SK-N-SH (cell line): ENCODE measurements around the gene KLHL40. TPM values are rescaled to one million over a fixed set of nuclear protein-coding genes. Genes with fewer than 3 reads are reported as not detected.

Experiments
- CTCF ChIA-PET: fragments of 300-600, 350-600 bp; formaldehyde crosslinking; extraction: SDS; loops from one replicate; lab custom pipeline; 2021; lab: Yijun Ruan, JAX
- POLR2A ChIA-PET: fragments of 350-600 bp; sonication (Branson Sonifier 250); formaldehyde crosslinking; extraction: SDS; loops from one replicate; lab custom pipeline; 2020; ENCODE audit warnings: antibody characterized with exemption, inconsistent platforms; lab: Yijun Ruan, JAX
- DNase-seq: peaks from one replicate; pipeline ENCODE4 v3.0.0; 2012
- H2AFZ ChIP-seq: fragments of 200-600 bp; sonication (generic); 2 replicates; pipeline ENCODE4 v1.8.1; 2016; ENCODE audit warnings: antibody characterized with exemption, mild to moderate bottlenecking, low read depth
- H3F3A ChIP-seq: fragments of 200-600 bp; sonication (generic); replicated peaks from 2 replicates; pipeline ENCODE3; 2016; ENCODE audit warnings: antibody characterized with exemption, mild to moderate bottlenecking; ENCODE audit not compliant: insufficient read depth
- H3K27ac ChIP-seq, 2 experiments: fragments of 200-500 bp in 1 of 2; fragments of 200-600 bp in 1 of 2; sonication (Bioruptor generic) in 1 of 2; sonication (generic), shearing (Covaris generic) in 1 of 2; 2 replicates each; pipeline versions ENCODE4 v1.5.1 to v1.6.1; 2014 to 2016; ENCODE audit warnings: low read depth in 2 of 2, inconsistent platforms in 1 of 2, low read length in 1 of 2, mild to moderate bottlenecking in 1 of 2, mixed read lengths in 1 of 2
- H3K27me3 ChIP-seq: fragments of 200-600 bp; sonication (generic), shearing (Covaris generic); 2 replicates; pipeline ENCODE4 v1.6.1; 2016; ENCODE audit warnings: mixed run types; ENCODE audit not compliant: insufficient read depth
- H3K36me3 ChIP-seq, 2 experiments: fragments of 200-500 bp in 1 of 2; fragments of 200-600 bp in 1 of 2; sonication (Bioruptor generic) in 1 of 2; sonication (generic) in 1 of 2; replicated peaks in 1 of 2; 2 replicates each; pipeline versions ENCODE3 to v1.5.1; 2014 to 2016; ENCODE audit warnings: low read length in 1 of 2, mild to moderate bottlenecking in 1 of 2; ENCODE audit not compliant: insufficient read depth in 2 of 2, control insufficient read depth in 1 of 2
- H3K4me1 ChIP-seq, 2 experiments: fragments of 200-500 bp in 1 of 2; fragments of 200-600 bp in 1 of 2; sonication (Bioruptor generic) in 1 of 2; sonication (generic), shearing (Covaris generic) in 1 of 2; 2 replicates each; pipeline versions ENCODE4 v1.5.1 to v1.6.1; 2014 to 2016; ENCODE audit warnings: low read depth in 1 of 2, low read length in 1 of 2, mixed run types in 1 of 2; ENCODE audit not compliant: insufficient read depth in 2 of 2, control insufficient read depth in 1 of 2
- H3K4me2 ChIP-seq: fragments of 200-600 bp; sonication (generic), shearing (Covaris generic); 2 replicates; pipeline ENCODE4 v1.6.1; 2017; ENCODE audit warnings: mixed run types
- H3K4me3 ChIP-seq, 2 experiments: fragments of 200-500 bp in 1 of 2; fragments of 200-600 bp in 1 of 2; sonication (Bioruptor generic) in 1 of 2; sonication (generic), shearing (Covaris generic) in 1 of 2; 2 replicates each; pipeline versions ENCODE4 v1.5.1 to v1.8.1; 2014 to 2016; ENCODE audit warnings: low read depth in 2 of 2, inconsistent platforms in 1 of 2, low read length in 1 of 2, mild to moderate bottlenecking in 1 of 2, mixed read lengths in 1 of 2, moderate library complexity in 1 of 2
- H3K79me2 ChIP-seq: fragments of 200-600 bp; sonication (generic); 2 replicates; pipeline ENCODE4 v1.8.1; 2017; ENCODE audit warnings: mild to moderate bottlenecking; ENCODE audit not compliant: insufficient read depth
- H3K9ac ChIP-seq: fragments of 200-600 bp; sonication (generic); 2 replicates; pipeline ENCODE4 v1.6.1; 2017; ENCODE audit warnings: mixed run types
- H3K9me2 ChIP-seq: fragments of 200-600 bp; sonication (generic); 2 replicates; pipeline ENCODE4 v1.6.1; 2017; ENCODE audit warnings: mixed run types
- H3K9me3 ChIP-seq: fragments of 200-600 bp; sonication (generic); 2 replicates; pipeline ENCODE4 v1.6.1; 2017; ENCODE audit warnings: mixed run types, mild to moderate bottlenecking, moderate library complexity
- H4K20me1 ChIP-seq: fragments of 200-600 bp; sonication (generic); 2 replicates; pipeline ENCODE4 v1.6.1; 2017; ENCODE audit warnings: mild to moderate bottlenecking, mixed run types; ENCODE audit not compliant: insufficient read depth
- FOXJ3 ChIP-seq: sonication (generic); formaldehyde crosslinking; IDR thresholded peaks from 2 replicates; pipeline ENCODE4 v1.5.1; 2020; ENCODE audit warnings: mild to moderate bottlenecking, missing genetic modification reagents
- NRF1 ChIP-seq: IDR thresholded peaks from 2 replicates; pipeline ENCODE4 v1.6.1; 2012; ENCODE audit warnings: low read depth, mild to moderate bottlenecking, low read length
- RAD21 ChIP-seq: IDR thresholded peaks from 2 replicates; pipeline ENCODE4 v1.6.1; 2012; ENCODE audit warnings: mild to moderate bottlenecking, low read length
- RCOR1 ChIP-seq: fragments of 150-350 bp; IDR thresholded peaks from 2 replicates; pipeline ENCODE4 v1.6.1; 2017; ENCODE audit warnings: antibody characterized with exemption, low read length
- SMC3 ChIP-seq: IDR thresholded peaks from 2 replicates; pipeline ENCODE4 v1.6.1; 2012; ENCODE audit warnings: low read depth, low read length, improper control_type of control experiment
- WGBS: methylation state at CpG from one replicate; pipeline ENCODE4 v1.1.6; 2017; ENCODE audit warnings: low lambda C conversion rate; 5-methylcytosine and 5-hydroxymethylcytosine counted together
- polyA plus RNA-seq, 3 experiments: library from polyadenylated mRNA; depleted of rRNA; stranded (reverse); fragments of >200 nt; gene quantifications; 2 replicates each; pipeline ENCODE4 v1.2.3, GENCODE V29; 2012
- TF ChIP-seq, protein P1 (sequence below): IDR thresholded peaks from 2 replicates; pipeline ENCODE4 v1.4.0; 2012; ENCODE audit warnings: low read depth, borderline replicate concordance
- TF ChIP-seq, protein P2 (sequence below): fragments of 200-600 bp; sonication (generic); IDR thresholded peaks from 2 replicates; pipeline ENCODE4 v1.6.1; 2017; ENCODE audit warnings: antibody characterized with exemption, mild to moderate bottlenecking, moderate library complexity
- TF ChIP-seq, protein P3 (sequence below): IDR thresholded peaks from 2 replicates; pipeline ENCODE4 v1.6.1; 2012; ENCODE audit warnings: mild to moderate bottlenecking, low read depth, low read length, moderate library complexity
- TF ChIP-seq, protein P4 (sequence below): IDR thresholded peaks from 2 replicates; pipeline ENCODE4 v1.4.0; 2012; ENCODE audit warnings: low read depth

The KLHL40 gene
- polyA plus RNA-seq, 1 of the 3 experiments (the other 2 are of a cell fraction): not detected

DNA sequence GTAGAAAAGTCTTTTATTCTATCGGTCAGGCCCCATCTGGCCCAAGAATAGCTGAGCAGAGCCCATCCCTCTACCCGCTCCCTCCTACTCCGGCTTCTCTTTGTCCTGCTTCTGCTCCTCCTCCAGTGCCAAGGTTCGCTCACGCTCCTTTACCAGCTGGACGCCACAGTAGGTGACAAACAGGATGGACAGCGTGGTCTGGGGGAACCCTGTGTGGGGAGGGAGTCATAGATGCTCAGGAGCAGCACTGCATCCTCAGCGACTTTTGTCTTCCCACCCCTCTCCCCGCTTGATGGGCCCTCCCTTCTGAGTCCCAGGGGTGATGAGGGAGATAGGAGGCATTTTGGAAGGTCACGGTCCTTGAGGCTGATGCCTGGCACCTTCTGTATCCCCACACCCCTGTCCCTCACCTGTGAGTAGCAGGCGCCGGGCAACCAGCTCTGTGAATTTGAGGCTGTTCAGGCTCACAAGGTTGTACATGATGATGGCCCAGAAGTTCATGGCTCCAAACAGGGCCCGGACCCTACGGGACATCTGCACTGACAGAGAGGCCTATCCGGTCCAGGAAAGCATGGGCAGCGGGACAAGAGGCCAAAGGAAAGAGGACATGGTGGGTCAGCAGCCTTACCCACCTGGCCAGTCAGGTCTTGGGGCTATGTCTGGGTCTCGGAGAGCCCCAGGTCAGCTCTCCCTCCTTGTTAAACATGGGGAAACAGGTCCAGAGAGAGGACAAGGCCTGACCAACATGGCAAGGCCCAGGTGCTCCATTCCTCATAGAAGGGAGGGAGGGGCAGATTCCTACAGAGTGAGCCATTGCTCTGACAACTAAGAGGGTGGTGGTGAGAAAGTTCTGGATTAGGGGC is 7.6 kb downstream of the KLHL40 start:
- Histone ChIP-seq H3K4me1 (no peaks in the 10 kb centered on the region), H3K4me3 (no peak overlapping the region), H3K36me3 (no peaks in the 10 kb centered on the region), H2AFZ (no peak overlapping the region), H3K27ac (no peak overlapping the region), H3K9me3 (no peaks in the 10 kb centered on the region), H4K20me1 (no peaks in the 10 kb centered on the region), H3K4me2 (no peak overlapping the region), H3K9ac (no peak overlapping the region), H3F3A (no peaks in the 10 kb centered on the region), H3K9me2 (no peaks in the 10 kb centered on the region), H3K79me2 (no peaks in the 10 kb centered on the region), H3K27me3 (no peaks in the 10 kb centered on the region; the same call in 1 of the 2 replicates)
- DNase-seq: no peak
- ChIA-PET CTCF (interaction anchor here (0.8 to 1.0 kb wide), 2 partner anchors 27 to 52 kb away, joined by 3 read pairs; no protein-coding TSS in a partner anchor), POLR2A (no interaction called here)
- 59% methylated on average over 17 of the region's 17 CpGs for WGBS
- TF ChIP-seq SMC3: no peak
- TF ChIP-seq RAD21: no peak
- TF ChIP-seq, protein P1, sequence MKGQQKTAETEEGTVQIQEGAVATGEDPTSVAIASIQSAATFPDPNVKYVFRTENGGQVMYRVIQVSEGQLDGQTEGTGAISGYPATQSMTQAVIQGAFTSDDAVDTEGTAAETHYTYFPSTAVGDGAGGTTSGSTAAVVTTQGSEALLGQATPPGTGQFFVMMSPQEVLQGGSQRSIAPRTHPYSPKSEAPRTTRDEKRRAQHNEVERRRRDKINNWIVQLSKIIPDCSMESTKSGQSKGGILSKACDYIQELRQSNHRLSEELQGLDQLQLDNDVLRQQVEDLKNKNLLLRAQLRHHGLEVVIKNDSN: no peak
- TF ChIP-seq, protein P2, sequence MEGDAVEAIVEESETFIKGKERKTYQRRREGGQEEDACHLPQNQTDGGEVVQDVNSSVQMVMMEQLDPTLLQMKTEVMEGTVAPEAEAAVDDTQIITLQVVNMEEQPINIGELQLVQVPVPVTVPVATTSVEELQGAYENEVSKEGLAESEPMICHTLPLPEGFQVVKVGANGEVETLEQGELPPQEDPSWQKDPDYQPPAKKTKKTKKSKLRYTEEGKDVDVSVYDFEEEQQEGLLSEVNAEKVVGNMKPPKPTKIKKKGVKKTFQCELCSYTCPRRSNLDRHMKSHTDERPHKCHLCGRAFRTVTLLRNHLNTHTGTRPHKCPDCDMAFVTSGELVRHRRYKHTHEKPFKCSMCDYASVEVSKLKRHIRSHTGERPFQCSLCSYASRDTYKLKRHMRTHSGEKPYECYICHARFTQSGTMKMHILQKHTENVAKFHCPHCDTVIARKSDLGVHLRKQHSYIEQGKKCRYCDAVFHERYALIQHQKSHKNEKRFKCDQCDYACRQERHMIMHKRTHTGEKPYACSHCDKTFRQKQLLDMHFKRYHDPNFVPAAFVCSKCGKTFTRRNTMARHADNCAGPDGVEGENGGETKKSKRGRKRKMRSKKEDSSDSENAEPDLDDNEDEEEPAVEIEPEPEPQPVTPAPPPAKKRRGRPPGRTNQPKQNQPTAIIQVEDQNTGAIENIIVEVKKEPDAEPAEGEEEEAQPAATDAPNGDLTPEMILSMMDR: no peak
- TF ChIP-seq, protein P3, sequence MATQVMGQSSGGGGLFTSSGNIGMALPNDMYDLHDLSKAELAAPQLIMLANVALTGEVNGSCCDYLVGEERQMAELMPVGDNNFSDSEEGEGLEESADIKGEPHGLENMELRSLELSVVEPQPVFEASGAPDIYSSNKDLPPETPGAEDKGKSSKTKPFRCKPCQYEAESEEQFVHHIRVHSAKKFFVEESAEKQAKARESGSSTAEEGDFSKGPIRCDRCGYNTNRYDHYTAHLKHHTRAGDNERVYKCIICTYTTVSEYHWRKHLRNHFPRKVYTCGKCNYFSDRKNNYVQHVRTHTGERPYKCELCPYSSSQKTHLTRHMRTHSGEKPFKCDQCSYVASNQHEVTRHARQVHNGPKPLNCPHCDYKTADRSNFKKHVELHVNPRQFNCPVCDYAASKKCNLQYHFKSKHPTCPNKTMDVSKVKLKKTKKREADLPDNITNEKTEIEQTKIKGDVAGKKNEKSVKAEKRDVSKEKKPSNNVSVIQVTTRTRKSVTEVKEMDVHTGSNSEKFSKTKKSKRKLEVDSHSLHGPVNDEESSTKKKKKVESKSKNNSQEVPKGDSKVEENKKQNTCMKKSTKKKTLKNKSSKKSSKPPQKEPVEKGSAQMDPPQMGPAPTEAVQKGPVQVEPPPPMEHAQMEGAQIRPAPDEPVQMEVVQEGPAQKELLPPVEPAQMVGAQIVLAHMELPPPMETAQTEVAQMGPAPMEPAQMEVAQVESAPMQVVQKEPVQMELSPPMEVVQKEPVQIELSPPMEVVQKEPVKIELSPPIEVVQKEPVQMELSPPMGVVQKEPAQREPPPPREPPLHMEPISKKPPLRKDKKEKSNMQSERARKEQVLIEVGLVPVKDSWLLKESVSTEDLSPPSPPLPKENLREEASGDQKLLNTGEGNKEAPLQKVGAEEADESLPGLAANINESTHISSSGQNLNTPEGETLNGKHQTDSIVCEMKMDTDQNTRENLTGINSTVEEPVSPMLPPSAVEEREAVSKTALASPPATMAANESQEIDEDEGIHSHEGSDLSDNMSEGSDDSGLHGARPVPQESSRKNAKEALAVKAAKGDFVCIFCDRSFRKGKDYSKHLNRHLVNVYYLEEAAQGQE: no peak

DNA sequence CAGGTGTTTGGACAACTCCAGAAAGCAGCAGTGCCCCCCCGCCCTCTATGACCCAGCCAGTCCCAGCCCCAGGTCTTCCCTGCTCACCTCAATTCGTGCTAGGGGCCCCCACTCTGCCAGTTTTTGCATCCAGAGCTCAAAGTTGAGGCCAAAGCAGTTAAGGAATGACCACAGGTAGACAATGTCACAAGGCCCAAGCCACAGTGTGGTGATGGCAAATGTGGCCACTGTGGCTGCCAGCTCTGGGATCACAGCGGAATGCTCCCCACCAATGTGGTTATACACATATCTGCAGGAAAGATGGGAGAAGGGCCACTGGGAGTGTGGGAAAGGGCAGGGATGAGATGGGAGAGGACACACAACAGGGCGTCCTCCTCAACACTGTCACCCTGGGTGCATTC is 8.2 kb downstream of the KLHL40 start:
- H3K36me3 ChIP-seq: no peaks in the 10 kb centered on the region
- no peak overlapping the region for H2AFZ ChIP-seq
- WGBS: 39% methylated on average over 3 of the region's 4 CpGs
- H3F3A ChIP-seq: no peaks in the 10 kb centered on the region
- H3K4me1 ChIP-seq: no peaks in the 10 kb centered on the region
- no peak overlapping the region for H3K9ac ChIP-seq
- H3K9me3 ChIP-seq: no peaks in the 10 kb centered on the region
- H3K79me2 ChIP-seq: no peaks in the 10 kb centered on the region
- H3K4me3 ChIP-seq: no peak overlapping the region
- CTCF ChIA-PET: no interaction called here
- H3K27ac ChIP-seq: no peak overlapping the region
- TF ChIP-seq RCOR1 (no peak), NRF1 (no peak), FOXJ3 (no peak)
- TF ChIP-seq, protein P4, sequence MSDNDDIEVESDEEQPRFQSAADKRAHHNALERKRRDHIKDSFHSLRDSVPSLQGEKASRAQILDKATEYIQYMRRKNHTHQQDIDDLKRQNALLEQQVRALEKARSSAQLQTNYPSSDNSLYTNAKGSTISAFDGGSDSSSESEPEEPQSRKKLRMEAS: no peak
- POLR2A ChIA-PET: no interaction called here
- no peaks in the 10 kb centered on the region for H3K9me2 ChIP-seq
- no peak for DNase-seq
- no peak overlapping the region for H3K4me2 ChIP-seq
- no peaks in the 10 kb centered on the region for H4K20me1 ChIP-seq
- H3K27me3 ChIP-seq: no peaks in the 10 kb centered on the region; the same call in 1 of the 2 replicates
